ENCODE measurements around the gene SLC25A30.

The SLC25A30 gene

GRCh38 chr13:45410466-45410865, 7.7 kb downstream of the SLC25A30 start:
- ChIA-PET CTCF (interaction anchor here (1.0 to 1.3 kb wide), 2 partner anchors 11 to 15 kb away, joined by 5 to 6 read pairs; no protein-coding TSS in a partner anchor), POLR2A (no interaction called here)
- no peak for TF ChIP-seq CTCF (IDR thresholded peaks at IDR 0.05; ENCODE audit: control extremely low read depth, extremely low read depth, low read depth, missing control alignments)
- no peak for DNase-seq (ENCODE audit: extremely low spot score)

GRCh38 chr13:45410001-45410400, 8.2 kb downstream of the SLC25A30 start:
- no peak for DNase-seq (ENCODE audit: extremely low spot score)
- ChIA-PET CTCF (interaction anchor here (1.0 to 1.3 kb wide), 2 partner anchors 10 to 15 kb away, joined by 5 to 6 read pairs; no protein-coding TSS in a partner anchor), POLR2A (no interaction called here)
- no peak for TF ChIP-seq CTCF (IDR thresholded peaks at IDR 0.05; ENCODE audit: control extremely low read depth, extremely low read depth, low read depth, missing control alignments)

- DNase-seq (ENCODE audit: extremely low spot score) = no peak
- CTCF ChIA-PET = interaction anchor here (1.2 to 4.9 kb wide), 4 partner anchors 9 to 36 kb away, joined by 3 to 41 read pairs (median 10); no protein-coding TSS in a partner anchor
- TF ChIP-seq CTCF (IDR thresholded peaks at IDR 0.05; ENCODE audit: control extremely low read depth, extremely low read depth, low read depth, missing control alignments) = no peak
- POLR2A ChIA-PET = no interaction called here
These were observed 11.8 kb downstream of the SLC25A30 start for GRCh38 chr13:45406421-45406820.

- no peak for DNase-seq (ENCODE audit: extremely low spot score)
- CTCF ChIA-PET = interaction anchor here (0.7 to 4.3 kb wide), 3 partner anchors 11 to 32 kb away, joined by 3 to 15 read pairs (median 12); no protein-coding TSS in a partner anchor
- POLR2A ChIA-PET = interaction anchor here (0.6 kb wide), 1 partner anchor 15 kb away, joined by 10 read pairs; the partner anchor contains the start of gene SLC25A30
- no peak for TF ChIP-seq CTCF (IDR thresholded peaks at IDR 0.05; ENCODE audit: control extremely low read depth, extremely low read depth, low read depth, missing control alignments)
These were observed 15.1 kb downstream of the SLC25A30 start for GRCh38 chr13:45403081-45403480.

- ChIA-PET POLR2A (interaction anchor here (0.6 kb wide), 1 partner anchor 16 kb away, joined by 10 read pairs; the partner anchor contains the start of gene SLC25A30), CTCF (interaction anchor here (0.7 to 4.3 kb wide), 3 partner anchors 12 to 32 kb away, joined by 3 to 15 read pairs (median 12); no protein-coding TSS in a partner anchor)
- TF ChIP-seq CTCF (IDR thresholded peaks at IDR 0.05; ENCODE audit: control extremely low read depth, extremely low read depth, low read depth, missing control alignments) = no peak
- DNase-seq (ENCODE audit: extremely low spot score) = no peak
These were observed 15.5 kb downstream of the SLC25A30 start for GRCh38 chr13:45402641-45403040.

GRCh38 chr13:45401314-45401713, 16.9 kb downstream of the SLC25A30 start:
- ChIA-PET CTCF (no interaction called here), POLR2A (no interaction called here)
- DNase-seq (ENCODE audit: extremely low spot score) = no peak
- TF ChIP-seq CTCF (IDR thresholded peaks at IDR 0.05; ENCODE audit: control extremely low read depth, extremely low read depth, low read depth, missing control alignments) = no peak

All from GM10248 (cell line).